Measurements from ENCODE around the gene B4GALNT3.

B4GALNT3 gene

GRCh38 chr12:454833-455232 lies 4.9 kb upstream of the B4GALNT3 start:
- no CpG with 5 or more reads among the region's 1 CpG for WGBS (ENCODE audit: insufficient coverage, insufficient read length)
- no peak for DNase-seq (ENCODE audit: low read depth, low spot score)
- Histone ChIP-seq H3K4me3 (ENCODE audit: low read length) (no peak overlapping the region), H3K27me3 (ENCODE audit: control insufficient read depth, insufficient read depth, low read length) (no peaks in the 10 kb centered on the region), H3K27ac (ENCODE audit: low read length) (no peak overlapping the region), H3K36me3 (ENCODE audit: control insufficient read depth, insufficient read depth, low read length) (no peaks in the 10 kb centered on the region), H3K4me1 (ENCODE audit: control insufficient read depth, insufficient read depth, low read length) (no peaks in the 10 kb centered on the region), H3K9me3 (ENCODE audit: control insufficient read depth, insufficient read depth, low read length) (peaks cover 2% of the 10 kb centered on the region)

- WGBS (ENCODE audit: insufficient coverage, insufficient read length): no CpG with 5 or more reads among the region's 2 CpGs
- no peak overlapping the region for H3K4me3 ChIP-seq (ENCODE audit: low read length)
- H3K9me3 ChIP-seq (ENCODE audit: control insufficient read depth, insufficient read depth, low read length): peaks cover 2% of the 10 kb centered on the region
- H3K27me3 ChIP-seq (ENCODE audit: control insufficient read depth, insufficient read depth, low read length): no peaks in the 10 kb centered on the region
- DNase-seq (ENCODE audit: low read depth, low spot score): no peak
- H3K4me1 ChIP-seq (ENCODE audit: control insufficient read depth, insufficient read depth, low read length): no peaks in the 10 kb centered on the region
- H3K27ac ChIP-seq (ENCODE audit: low read length): no peak overlapping the region
- H3K36me3 ChIP-seq (ENCODE audit: control insufficient read depth, insufficient read depth, low read length): no peaks in the 10 kb centered on the region
These were observed 3.9 kb upstream of the B4GALNT3 start for GRCh38 chr12:455821-456220.

- H3K9me3 ChIP-seq (ENCODE audit: control insufficient read depth, insufficient read depth, low read length): peaks cover 2% of the 10 kb centered on the region
- no peak for DNase-seq (ENCODE audit: low read depth, low spot score)
- H3K4me3 ChIP-seq (ENCODE audit: low read length): no peak overlapping the region
- H3K27ac ChIP-seq (ENCODE audit: low read length): no peak overlapping the region
- H3K4me1 ChIP-seq (ENCODE audit: control insufficient read depth, insufficient read depth, low read length): no peaks in the 10 kb centered on the region
- H3K36me3 ChIP-seq (ENCODE audit: control insufficient read depth, insufficient read depth, low read length): no peaks in the 10 kb centered on the region
- no CpG with 5 or more reads among the region's 4 CpGs for WGBS (ENCODE audit: insufficient coverage, insufficient read length)
- no peaks in the 10 kb centered on the region; the same call in 1 of the 2 replicates for H3K27me3 ChIP-seq (ENCODE audit: control insufficient read depth, insufficient read depth, low read length)
These were observed 2.1 kb upstream of the B4GALNT3 start for GRCh38 chr12:457676-458075.

GRCh38 chr12:459050-459429 lies 699 bp upstream of the B4GALNT3 start:
- Histone ChIP-seq H3K27me3 (ENCODE audit: control insufficient read depth, insufficient read depth, low read length) (no peaks in the 10 kb centered on the region; the same call in 1 of the 2 replicates), H3K27ac (ENCODE audit: low read length) (no peak overlapping the region), H3K36me3 (ENCODE audit: control insufficient read depth, insufficient read depth, low read length) (no peaks in the 10 kb centered on the region), H3K4me3 (ENCODE audit: low read length) (no peak overlapping the region), H3K9me3 (ENCODE audit: control insufficient read depth, insufficient read depth, low read length) (no peaks in the 10 kb centered on the region), H3K4me1 (ENCODE audit: control insufficient read depth, insufficient read depth, low read length) (no peaks in the 10 kb centered on the region)
- no peak for DNase-seq (ENCODE audit: low read depth, low spot score)
- WGBS (ENCODE audit: insufficient coverage, insufficient read length): no CpG with 5 or more reads among the region's 5 CpGs

GRCh38 chr12:460261-461230 lies 807 bp downstream of the B4GALNT3 start:
- Histone ChIP-seq H3K27ac (ENCODE audit: low read length) (no peak overlapping the region), H3K27me3 (ENCODE audit: control insufficient read depth, insufficient read depth, low read length) (no peaks in the 10 kb centered on the region; the same call in 1 of the 2 replicates), H3K9me3 (ENCODE audit: control insufficient read depth, insufficient read depth, low read length) (no peaks in the 10 kb centered on the region), H3K4me1 (ENCODE audit: control insufficient read depth, insufficient read depth, low read length) (no peaks in the 10 kb centered on the region), H3K36me3 (ENCODE audit: control insufficient read depth, insufficient read depth, low read length) (no peaks in the 10 kb centered on the region), H3K4me3 (ENCODE audit: low read length) (peak overlapping the region; percentile 56)
- no CpG with 5 or more reads among the region's 109 CpGs for whole genome bisulfite sequencing (ENCODE audit: insufficient coverage, insufficient read length)
- no peak for DNase-seq (ENCODE audit: low read depth, low spot score)

GRCh38 chr12:461425-461824 lies 1.7 kb downstream of the B4GALNT3 start:
- no peak overlapping the region for H3K4me3 ChIP-seq (ENCODE audit: low read length)

GRCh38 chr12:462936-463705 lies 3.4 kb downstream of the B4GALNT3 start:
- Histone ChIP-seq H3K36me3 (ENCODE audit: control insufficient read depth, insufficient read depth, low read length) (no peaks in the 10 kb centered on the region), H3K27ac (ENCODE audit: low read length) (no peak overlapping the region), H3K4me1 (ENCODE audit: control insufficient read depth, insufficient read depth, low read length) (no peaks in the 10 kb centered on the region), H3K4me3 (ENCODE audit: low read length) (no peak overlapping the region), H3K27me3 (ENCODE audit: control insufficient read depth, insufficient read depth, low read length) (no peaks in the 10 kb centered on the region; the same call in 1 of the 2 replicates), H3K9me3 (ENCODE audit: control insufficient read depth, insufficient read depth, low read length) (no peaks in the 10 kb centered on the region)
- DNase-seq (ENCODE audit: low read depth, low spot score): no peak
- WGBS (ENCODE audit: insufficient coverage, insufficient read length): no CpG with 5 or more reads among the region's 6 CpGs

More at GRCh38 chr12:461425-461824, 1.7 kb downstream of the B4GALNT3 start:
- Histone ChIP-seq H3K4me1 (ENCODE audit: control insufficient read depth, insufficient read depth, low read length) (no peaks in the 10 kb centered on the region), H3K27me3 (ENCODE audit: control insufficient read depth, insufficient read depth, low read length) (no peaks in the 10 kb centered on the region; the same call in 1 of the 2 replicates), H3K36me3 (ENCODE audit: control insufficient read depth, insufficient read depth, low read length) (no peaks in the 10 kb centered on the region), H3K27ac (ENCODE audit: low read length) (no peak overlapping the region), H3K9me3 (ENCODE audit: control insufficient read depth, insufficient read depth, low read length) (no peaks in the 10 kb centered on the region)
- DNase-seq (ENCODE audit: low read depth, low spot score): no peak
- no CpG with 5 or more reads among the region's 13 CpGs for WGBS (ENCODE audit: insufficient coverage, insufficient read length)

- no peak for DNase-seq (ENCODE audit: low read depth, low spot score)
- Histone ChIP-seq H3K4me3 (ENCODE audit: low read length) (no peak overlapping the region), H3K36me3 (ENCODE audit: control insufficient read depth, insufficient read depth, low read length) (no peaks in the 10 kb centered on the region), H3K4me1 (ENCODE audit: control insufficient read depth, insufficient read depth, low read length) (no peaks in the 10 kb centered on the region), H3K9me3 (ENCODE audit: control insufficient read depth, insufficient read depth, low read length) (no peaks in the 10 kb centered on the region), H3K27ac (ENCODE audit: low read length) (no peak overlapping the region), H3K27me3 (ENCODE audit: control insufficient read depth, insufficient read depth, low read length) (no peaks in the 10 kb centered on the region; the same call in 1 of the 2 replicates)
- no CpG with 5 or more reads among the region's 16 CpGs for WGBS (ENCODE audit: insufficient coverage, insufficient read length)
These were observed 4.9 kb downstream of the B4GALNT3 start for GRCh38 chr12:464484-465267.

GRCh38 chr12:466039-466438 lies 6.3 kb downstream of the B4GALNT3 start:
- no peak overlapping the region for H3K27ac ChIP-seq (ENCODE audit: low read length)
- no CpG with 5 or more reads among the region's 8 CpGs for WGBS (ENCODE audit: insufficient coverage, insufficient read length)
- no peaks in the 10 kb centered on the region for H3K36me3 ChIP-seq (ENCODE audit: control insufficient read depth, insufficient read depth, low read length)
- H3K9me3 ChIP-seq (ENCODE audit: control insufficient read depth, insufficient read depth, low read length): no peaks in the 10 kb centered on the region
- no peak overlapping the region for H3K4me3 ChIP-seq (ENCODE audit: low read length)
- no peak for DNase-seq (ENCODE audit: low read depth, low spot score)
- no peaks in the 10 kb centered on the region; the same call in 1 of the 2 replicates for H3K27me3 ChIP-seq (ENCODE audit: control insufficient read depth, insufficient read depth, low read length)
- H3K4me1 ChIP-seq (ENCODE audit: control insufficient read depth, insufficient read depth, low read length): peaks cover 1% of the 10 kb centered on the region; the same call in 1 of the 2 replicates

- WGBS (ENCODE audit: insufficient coverage, insufficient read length): no CpG with 5 or more reads among the region's 5 CpGs
- DNase-seq (ENCODE audit: low read depth, low spot score): no peak
These were observed 7.0 kb downstream of the B4GALNT3 start for GRCh38 chr12:466762-467161.

More at GRCh38 chr12:466762-467161, 7.0 kb downstream of the B4GALNT3 start:
- H3K27me3 ChIP-seq (ENCODE audit: control insufficient read depth, insufficient read depth, low read length): no peaks in the 10 kb centered on the region
- no peaks in the 10 kb centered on the region for H3K36me3 ChIP-seq (ENCODE audit: control insufficient read depth, insufficient read depth, low read length)
- H3K4me1 ChIP-seq (ENCODE audit: control insufficient read depth, insufficient read depth, low read length): peaks cover 1% of the 10 kb centered on the region; the same call in 1 of the 2 replicates
- no peaks in the 10 kb centered on the region for H3K9me3 ChIP-seq (ENCODE audit: control insufficient read depth, insufficient read depth, low read length)
- H3K27ac ChIP-seq (ENCODE audit: low read length): no peak overlapping the region
- H3K4me3 ChIP-seq (ENCODE audit: low read length): no peak overlapping the region
